K562 (cell line): ENCODE results near the gene LSM14B. TPM values are rescaled to one million over a fixed set of nuclear protein-coding genes. Genes with fewer than 3 reads are reported as not detected.

Source experiments
- ATAC-seq: fragments of 200-7000 bp; cut with Tn5 transposase; 3 replicates; pipeline ENCODE4 v1.9.1; 2020; ENCODE audit warnings: moderate library complexity
- BruUV-seq: library from RNA; stranded (reverse); fragments of 400-500 nt; replicated peaks from 2 replicates; lab custom pipeline; 2021; lab: Mats Ljungman, UMichigan
- CTCF ChIA-PET: fragments of 300-600 bp; formaldehyde crosslinking; extraction: SDS; loops from one replicate; lab custom pipeline; 2021; ENCODE audit warnings: low intra/inter-chr PET ratio; lab: Yijun Ruan, JAX
- POLR2A ChIA-PET: fragments of 300-600, 350-650 bp; sonication (Branson Sonifier 250); formaldehyde crosslinking; extraction: SDS; loops from one replicate; lab custom pipeline; 2021; ENCODE audit warnings: antibody characterized with exemption, inconsistent platforms; lab: Yijun Ruan, JAX
- DNase-seq, 4 experiments: peaks; one replicate each; pipeline versions ENCODE4 v3.0.0 to v3.0.0-alpha.2; 2011 to 2018; ENCODE audit warnings: low spot score in 3 of 4, mixed read lengths in 3 of 4; ENCODE audit errors: extremely low read depth in 1 of 4
- FAIRE-seq: peaks from 2 replicates; lab custom pipeline; 2011; peaks lifted over from hg19 to GRCh38; lab: Jason Lieb, UNC
- H2AFZ ChIP-seq: 2 replicates; pipeline ENCODE4 v1.6.0; 2011; ENCODE audit warnings: low read depth, low read length, control low read depth, inconsistent platforms
- H3K27ac ChIP-seq: fragments of 200-600 bp; 3 replicates; pipeline ENCODE4 v1.8.0; 2011; ENCODE audit warnings: low read depth, mild to moderate bottlenecking, control low read depth, inconsistent platforms, low read length, moderate library complexity, mixed read lengths; ENCODE audit errors: extremely low read depth
- H3K27me3 ChIP-seq, 2 experiments: fragments of 300-600 bp in 1 of 2; 2 replicates in 1 of 2; 3 replicates in 1 of 2; pipeline versions ENCODE4 v1.6.0 to v1.8.0; 2011; ENCODE audit warnings: inconsistent platforms in 2 of 2, low read length in 2 of 2, mild to moderate bottlenecking in 1 of 2, mixed read lengths in 1 of 2, moderate library complexity in 1 of 2; ENCODE audit not compliant: control insufficient read depth in 2 of 2, insufficient read depth in 2 of 2
- H3K36me3 ChIP-seq: fragments of 300-600 bp; 3 replicates; pipeline ENCODE4 v1.8.0; 2011; ENCODE audit warnings: mild to moderate bottlenecking, low read length, inconsistent platforms; ENCODE audit not compliant: control insufficient read depth, insufficient read depth
- H3K4me1 ChIP-seq, 2 experiments: fragments of 200-600 bp in 1 of 2; replicated peaks in 1 of 2; 2 replicates in 1 of 2; 3 replicates in 1 of 2; pipeline versions ENCODE4 v1.5.1 to v1.8.0; 2011; ENCODE audit warnings: inconsistent platforms in 2 of 2, low read length in 2 of 2, mild to moderate bottlenecking in 1 of 2, mixed read lengths in 1 of 2, moderate library complexity in 1 of 2; ENCODE audit not compliant: control insufficient read depth in 2 of 2, insufficient read depth in 2 of 2
- H3K4me2 ChIP-seq: 2 replicates; pipeline ENCODE4 v1.6.1; 2011; ENCODE audit warnings: low read length, control low read depth, inconsistent platforms, mixed read lengths; ENCODE audit not compliant: insufficient read depth
- H3K4me3 ChIP-seq: fragments of 200-600 bp; sonication (generic), shearing (Covaris generic); 2 replicates; pipeline ENCODE4 v1.5.1; 2016; ENCODE audit warnings: control low read depth, inconsistent platforms
- H3K79me2 ChIP-seq: fragments of 200-600 bp; 3 replicates; pipeline ENCODE4 v1.8.0; 2011; ENCODE audit warnings: low read length, inconsistent platforms; ENCODE audit not compliant: control insufficient read depth, insufficient read depth
- H3K9ac ChIP-seq, 2 experiments: 2 replicates each; pipeline versions ENCODE4 v1.6.0 to v1.6.1; 2011; ENCODE audit warnings: low read depth in 2 of 2, low read length in 2 of 2, control low read depth in 1 of 2, inconsistent platforms in 1 of 2, mild to moderate bottlenecking in 1 of 2, mixed read lengths in 1 of 2; ENCODE audit not compliant: insufficient read depth in 1 of 2
- H3K9me1 ChIP-seq: one replicate; pipeline ENCODE4 v1.6.0; 2011; ENCODE audit warnings: inconsistent platforms, mild to moderate bottlenecking, low read length, moderate library complexity; ENCODE audit not compliant: control insufficient read depth, insufficient read depth
- H3K9me3 ChIP-seq: replicated peaks from 2 replicates; pipeline ENCODE4 v1.5.1; 2011; ENCODE audit warnings: low read depth, low read length, inconsistent platforms; ENCODE audit not compliant: control insufficient read depth, insufficient read depth
- H4K20me1 ChIP-seq: replicated peaks from 2 replicates; pipeline ENCODE4 v1.6.1; 2011; ENCODE audit warnings: low read length, inconsistent platforms, mixed read lengths; ENCODE audit not compliant: control insufficient read depth, insufficient read depth
- KDM1A ChIP-seq, 2 experiments: fragments of 450-650 bp; IDR thresholded peaks; 2 replicates each; pipeline ENCODE4 v1.6.1; 2016; ENCODE audit warnings: mild to moderate bottlenecking in 2 of 2
- MBD2 ChIP-seq: sonication (generic); IDR thresholded peaks from 2 replicates; pipeline ENCODE4 v1.6.1; 2016; ENCODE audit warnings: low read depth, borderline replicate concordance
- NR2C2 ChIP-seq, 2 experiments: fragments of 200-800 bp in 1 of 2; sonication (Bioruptor generic) in 1 of 2; sonication (generic) in 1 of 2; formaldehyde crosslinking in 1 of 2; IDR thresholded peaks; 2 replicates each; pipeline versions ENCODE4 v1.6.1 to v1.8.0; 2016 to 2022; ENCODE audit warnings: mild to moderate bottlenecking in 1 of 2, missing compliant biosample characterization in 1 of 2, missing genetic modification characterization in 1 of 2, missing genetic modification reagents in 1 of 2
- PML ChIP-seq: IDR thresholded peaks from 2 replicates; pipeline ENCODE4 v1.6.1; 2012; ENCODE audit warnings: low read length, inconsistent platforms
- POLR2AphosphoS2 ChIP-seq: IDR thresholded peaks from 2 replicates; pipeline ENCODE4 v1.6.1; 2012; ENCODE audit warnings: low read length, improper control_type of control experiment
- ZNF274 ChIP-seq: IDR thresholded peaks from 2 replicates; pipeline ENCODE4 v1.6.1; 2011; ENCODE audit warnings: low read depth, mild to moderate bottlenecking, low read length, moderate library complexity, borderline replicate concordance
- ZNF316 ChIP-seq: fragments of 450-650 bp; IDR thresholded peaks from 2 replicates; pipeline ENCODE4 v1.6.1; 2016
- WGBS: fragments of 100-300 bp; shearing (Covaris generic); methylation state at CpG from one replicate; pipeline ENCODE4 v1.1.6; 2016; ENCODE audit warnings: low coverage, mixed read lengths; ENCODE audit not compliant: insufficient coverage; ENCODE audit errors: missing lambda C conversion rate; 5-methylcytosine and 5-hydroxymethylcytosine counted together
- in situ Hi-C: fragments of 300-500 bp; cut with MboI; formaldehyde crosslinking; loops from 4 replicates; pipeline ENCODE4 v1.15.0; 2018; ENCODE audit warnings: inconsistent platforms, mixed read lengths
- intact Hi-C: fragments of 100-400 bp; cut with micrococcal nuclease; formaldehyde crosslinking; loops from 2 replicates; pipeline ENCODE4 v1.14.2; 2022
- polyA plus RNA-seq, 8 experiments: library from polyadenylated mRNA; depleted of rRNA in 4 of 8; stranded (reverse) in 5 of 8; unstranded in 3 of 8; fragments of >200 nt; fragmentation: Nextera tagmentation in 2 of 8; fragmentation: Illumina TruSeq in 1 of 8; extraction: Ambion mirVana in 2 of 8; extraction: Trizol in 1 of 8; gene quantifications; 2 replicates each; pipeline versions ENCODE4 v1.2.1 to v1.2.3, GENCODE V29; 2011 to 2014; ENCODE audit warnings: inconsistent platforms in 1 of 8, missing spikeins in 1 of 8
- total RNA-seq, 7 experiments: library from RNA; depleted of rRNA in 6 of 7; stranded (reverse); fragments of >200 nt in 6 of 7; fragmentation: Illumina TruSeq in 2 of 7; extraction: Trizol in 2 of 7; gene quantifications; 2 replicates each; pipeline versions ENCODE4 v1.2.1 to v1.2.3, GENCODE V29; 2011 to 2021; ENCODE audit warnings: low replicate concordance in 1 of 7
- TF ChIP-seq, protein P1 (sequence below): fragments of 150-350 bp; IDR thresholded peaks from 2 replicates; pipeline ENCODE4 v1.6.1; 2014; ENCODE audit warnings: low read depth, mild to moderate bottlenecking, low read length, borderline replicate concordance
- TF ChIP-seq, protein P2 (sequence below), 2 experiments: fragments of 200-800 bp in 1 of 2; sonication (Bioruptor generic) in 1 of 2; sonication (generic) in 1 of 2; formaldehyde crosslinking in 1 of 2; IDR thresholded peaks in 1 of 2; conservative IDR thresholded peaks in 1 of 2; 2 replicates each; pipeline versions ENCODE4 v1.5.0 to v1.6.1; 2016 to 2020; ENCODE audit warnings: missing compliant biosample characterization in 1 of 2, missing genetic modification characterization in 1 of 2, missing genetic modification reagents in 1 of 2

LSM14B gene
- total and polyA plus RNA-seq, 9 of the 15 experiments (the other 6 are each of a cell fraction or from before 2014, with no cell fraction given) = 0.66 to 36.0 (median 20.2) TPM

DNA sequence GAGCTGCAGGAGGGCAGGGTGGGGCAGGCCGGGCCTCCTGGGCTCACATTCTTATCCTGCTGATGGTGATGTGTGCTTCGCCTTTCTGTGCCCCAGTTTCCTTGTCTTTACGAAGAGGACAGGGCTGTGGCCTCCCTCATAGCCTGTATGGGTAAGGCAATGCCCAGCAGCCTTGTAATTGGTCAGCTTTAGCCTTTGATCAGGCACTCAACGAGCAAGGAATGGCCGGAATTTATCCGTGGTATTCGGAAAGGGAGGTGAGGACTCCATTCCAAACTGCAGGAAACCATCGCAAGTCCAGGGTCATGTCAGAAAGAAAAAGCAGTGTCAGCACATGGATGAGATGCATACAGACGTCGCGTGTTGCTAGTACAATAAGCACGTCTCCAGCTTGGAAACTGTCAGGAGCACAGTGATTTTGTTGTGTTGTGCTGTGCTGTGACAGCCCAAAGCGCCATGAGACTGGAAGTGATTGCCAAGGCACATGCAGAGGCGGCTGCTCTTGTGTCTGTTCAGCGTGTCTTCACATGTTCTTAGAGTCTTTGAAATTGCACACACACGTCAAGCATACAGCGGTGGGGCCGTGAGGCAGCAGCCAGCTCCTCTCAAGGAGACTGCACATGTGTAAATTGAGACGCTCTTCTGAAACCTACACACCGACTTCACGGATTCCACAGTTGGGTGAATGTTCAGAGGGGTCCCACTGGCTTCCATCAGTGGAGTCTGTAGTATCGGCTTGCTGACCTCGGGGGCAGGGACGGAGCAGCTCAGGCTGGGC, 27.4 kb downstream of the LSM14B start:
- CTCF ChIA-PET = no interaction called here
- POLR2A ChIA-PET = interaction anchor here (0.8 to 1.7 kb wide), 2 partner anchors 8 to 84 kb away, joined by 3 to 5 read pairs; partner anchors contain the start of gene TAF4
- no TSS peak for BruUV-seq
- Histone ChIP-seq H3K79me2 (peaks cover 98% of the 10 kb centered on the region), H3K4me2 (no peak overlapping the region; the same call in 1 of the 2 replicates), H3K4me1 (peaks cover 31 to 73% of the 10 kb centered on the region in 2 experiments; a peak in 4 of 5 replicates), H3K27ac (no peak overlapping the region; the same call in 2 of the 3 replicates), H3K9me3 (no peaks in the 10 kb centered on the region), H3K36me3 (peaks cover 62% of the 10 kb centered on the region), H2AFZ (no peak overlapping the region), H3K9ac (peak overlapping the region in 1 of 2 experiments; percentile 65; a peak in 2 of 4 replicates), H3K27me3 (no peaks in the 10 kb centered on the region), H3K9me1 (peaks cover 7% of the 10 kb centered on the region), H4K20me1 (peaks cover 47% of the 10 kb centered on the region), H3K4me3 (no peak overlapping the region)
- FAIRE-seq = no peak
- WGBS = 81% methylated on average over 24 of the region's 24 CpGs
- no peak for ATAC-seq
- DNase-seq = no peak
- intact Hi-C loops (loop anchor here (10.0 kb wide), 1 partner anchor 235 kb away; the partner anchor contains the start of gene RPS21), in situ Hi-C loops (no loop called here)
- TF ChIP-seq POLR2AphosphoS2 (no peak), ZNF316 (peak; percentile 38; the same call in 1 of the 2 replicates)

DNA sequence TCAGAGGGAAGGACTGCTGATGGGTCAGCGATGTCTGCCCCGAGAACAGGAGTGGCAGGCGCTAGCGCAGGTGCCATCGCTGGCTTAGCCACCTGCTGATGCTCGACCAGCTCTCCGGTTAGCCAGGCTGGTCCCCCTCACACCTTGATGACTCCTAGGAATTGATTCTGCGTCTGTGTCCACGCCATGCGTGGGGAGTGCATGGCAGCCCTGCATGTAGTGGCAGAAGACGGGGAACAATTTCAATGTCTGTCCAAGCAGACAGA, 28.0 kb downstream of the LSM14B start:
- no peak for FAIRE-seq
- in situ Hi-C loops = no loop called here
- TF ChIP-seq, protein P1, sequence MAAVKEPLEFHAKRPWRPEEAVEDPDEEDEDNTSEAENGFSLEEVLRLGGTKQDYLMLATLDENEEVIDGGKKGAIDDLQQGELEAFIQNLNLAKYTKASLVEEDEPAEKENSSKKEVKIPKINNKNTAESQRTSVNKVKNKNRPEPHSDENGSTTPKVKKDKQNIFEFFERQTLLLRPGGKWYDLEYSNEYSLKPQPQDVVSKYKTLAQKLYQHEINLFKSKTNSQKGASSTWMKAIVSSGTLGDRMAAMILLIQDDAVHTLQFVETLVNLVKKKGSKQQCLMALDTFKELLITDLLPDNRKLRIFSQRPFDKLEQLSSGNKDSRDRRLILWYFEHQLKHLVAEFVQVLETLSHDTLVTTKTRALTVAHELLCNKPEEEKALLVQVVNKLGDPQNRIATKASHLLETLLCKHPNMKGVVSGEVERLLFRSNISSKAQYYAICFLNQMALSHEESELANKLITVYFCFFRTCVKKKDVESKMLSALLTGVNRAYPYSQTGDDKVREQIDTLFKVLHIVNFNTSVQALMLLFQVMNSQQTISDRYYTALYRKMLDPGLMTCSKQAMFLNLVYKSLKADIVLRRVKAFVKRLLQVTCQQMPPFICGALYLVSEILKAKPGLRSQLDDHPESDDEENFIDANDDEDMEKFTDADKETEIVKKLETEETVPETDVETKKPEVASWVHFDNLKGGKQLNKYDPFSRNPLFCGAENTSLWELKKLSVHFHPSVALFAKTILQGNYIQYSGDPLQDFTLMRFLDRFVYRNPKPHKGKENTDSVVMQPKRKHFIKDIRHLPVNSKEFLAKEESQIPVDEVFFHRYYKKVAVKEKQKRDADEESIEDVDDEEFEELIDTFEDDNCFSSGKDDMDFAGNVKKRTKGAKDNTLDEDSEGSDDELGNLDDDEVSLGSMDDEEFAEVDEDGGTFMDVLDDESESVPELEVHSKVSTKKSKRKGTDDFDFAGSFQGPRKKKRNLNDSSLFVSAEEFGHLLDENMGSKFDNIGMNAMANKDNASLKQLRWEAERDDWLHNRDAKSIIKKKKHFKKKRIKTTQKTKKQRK = no peak
- TF ChIP-seq KDM1A (IDR thresholded peaks at IDR 0.05) (no peak), ZNF274 (no peak), NR2C2 (CRISPR knock-in tag; IDR thresholded peaks at IDR 0.05) (peak; percentile 26; the same call in 1 of the 2 replicates), NR2C2 (tag; IDR thresholded peaks at IDR 0.05) (no peak), PML (no peak), MBD2 (no peak)
- TF ChIP-seq, protein P2, sequence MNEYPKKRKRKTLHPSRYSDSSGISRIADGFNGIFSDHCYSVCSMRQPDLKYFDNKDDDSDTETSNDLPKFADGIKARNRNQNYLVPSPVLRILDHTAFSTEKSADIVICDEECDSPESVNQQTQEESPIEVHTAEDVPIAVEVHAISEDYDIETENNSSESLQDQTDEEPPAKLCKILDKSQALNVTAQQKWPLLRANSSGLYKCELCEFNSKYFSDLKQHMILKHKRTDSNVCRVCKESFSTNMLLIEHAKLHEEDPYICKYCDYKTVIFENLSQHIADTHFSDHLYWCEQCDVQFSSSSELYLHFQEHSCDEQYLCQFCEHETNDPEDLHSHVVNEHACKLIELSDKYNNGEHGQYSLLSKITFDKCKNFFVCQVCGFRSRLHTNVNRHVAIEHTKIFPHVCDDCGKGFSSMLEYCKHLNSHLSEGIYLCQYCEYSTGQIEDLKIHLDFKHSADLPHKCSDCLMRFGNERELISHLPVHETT (CRISPR knock-in tag; conservative IDR thresholded peaks at IDR 0.05 in 1 of 2, IDR thresholded peaks at IDR 0.05 in 1 of 2) = no peak
- H3K27me3 ChIP-seq = no peaks in the 10 kb centered on the region
- WGBS = 79% methylated on average over 11 of the region's 11 CpGs
- peaks cover 62% of the 10 kb centered on the region for H3K36me3 ChIP-seq
- ATAC-seq = no peak
- H3K9me1 ChIP-seq = peaks cover 7% of the 10 kb centered on the region
- peaks cover 98% of the 10 kb centered on the region for H3K79me2 ChIP-seq
- no TSS peak for BruUV-seq
- peak overlapping the region in 1 of 2 experiments; percentile 41; a peak in 2 of 4 replicates for H3K9ac ChIP-seq
- no peak overlapping the region for H3K27ac ChIP-seq
- intact Hi-C loops = no loop called here
- no peaks in the 10 kb centered on the region for H3K9me3 ChIP-seq
- no peak overlapping the region; the same call in 1 of the 2 replicates for H3K4me2 ChIP-seq
- no peak overlapping the region for H2AFZ ChIP-seq
- ChIA-PET POLR2A (interaction anchor here (0.8 to 1.7 kb wide), 2 partner anchors 9 to 85 kb away, joined by 3 to 5 read pairs; partner anchors contain the start of gene TAF4), CTCF (no interaction called here)
- H4K20me1 ChIP-seq = peaks cover 44% of the 10 kb centered on the region
- no peak for DNase-seq
- peaks cover 26 to 69% of the 10 kb centered on the region in 2 experiments; a peak in 4 of 5 replicates for H3K4me1 ChIP-seq
- H3K4me3 ChIP-seq = no peak overlapping the region
